ENCODE results near the gene TMEM270.
"Not testable (repeated sequence)": the region's sequence is repeated elsewhere in the genome, so short reads cannot be mapped to it uniquely, and the experiment has no call there.

TMEM270 gene

GRCh38 chr7:73864981-73865711 is 4.2 kb downstream of the TMEM270 start:
- no peak for DNase-seq

- peak; percentile 81 for DNase-seq
These were observed 4.9 kb downstream of the TMEM270 start for GRCh38 chr7:73865738-73866445.

GRCh38 chr7:73866446-73866767 is 5.4 kb downstream of the TMEM270 start:
- no peak for DNase-seq

GRCh38 chr7:73869011-73869798 is 8.2 kb downstream of the TMEM270 start:
- no peak for DNase-seq

GRCh38 chr7:73870041-73870492 is 9.1 kb downstream of the TMEM270 start:
- DNase-seq = peak; percentile 50

- no peak for DNase-seq
These were observed 10.4 kb downstream of the TMEM270 start for GRCh38 chr7:73871163-73872011.

GRCh38 chr7:73872056-73872908 is 11.3 kb downstream of the TMEM270 start:
- no peak for DNase-seq

- DNase-seq = no peak
These were observed 15.4 kb downstream of the TMEM270 start for GRCh38 chr7:73876361-73876760.

- DNase-seq = no peak
These were observed 16.0 kb downstream of the TMEM270 start for GRCh38 chr7:73876973-73877372.

- no peak for DNase-seq
These were observed 19.2 kb downstream of the TMEM270 start for GRCh38 chr7:73879977-73880681.

GRCh38 chr7:73880755-73881328 is 19.9 kb downstream of the TMEM270 start:
- DNase-seq = no peak

- no peak for DNase-seq
These were observed 20.5 kb downstream of the TMEM270 start for GRCh38 chr7:73881352-73882046.

GRCh38 chr7:73882047-73882402 is 21.1 kb downstream of the TMEM270 start:
- DNase-seq = no peak

- DNase-seq = not testable (repeated sequence)
These were observed 24.0 kb downstream of the TMEM270 start for GRCh38 chr7:73884867-73885422.

- no peak for DNase-seq
These were observed 24.5 kb downstream of the TMEM270 start for GRCh38 chr7:73885433-73885974.

- DNase-seq = no peak
These were observed 25.2 kb downstream of the TMEM270 start for GRCh38 chr7:73885975-73886798.

- no peak for DNase-seq
These were observed 26.8 kb downstream of the TMEM270 start for GRCh38 chr7:73887762-73888161.

- DNase-seq = peak; percentile 28
These were observed 28.0 kb downstream of the TMEM270 start for GRCh38 chr7:73888959-73889358.
